Posterior cingulate gyrus (tissue), 11 donors: ENCODE results near the gene IL4I1.

ENCODE experiments used
- DNase-seq, 10 donors: peaks; one replicate each; pipeline versions ENCODE4 v3.0.0 to v3.0.0-alpha.2; 2020 to 2021; ENCODE audit warnings: mixed read lengths in 3 of 10
- intact Hi-C: fragments of 100-400 bp; cut with DNase I; formaldehyde crosslinking; loops from one replicate; pipeline ENCODE4 v1.15.1; 2023

IL4I1 gene

GRCh38 chr19:49870309-49870901, 26.3 kb downstream of the IL4I1 start:
- DNase-seq = peak in 1 of 10 donors; percentile 77
- intact Hi-C loops = loop anchor here (10.0 kb wide), 1 partner anchor 376 kb away; the partner anchor contains the start of gene RPS11

DNA sequence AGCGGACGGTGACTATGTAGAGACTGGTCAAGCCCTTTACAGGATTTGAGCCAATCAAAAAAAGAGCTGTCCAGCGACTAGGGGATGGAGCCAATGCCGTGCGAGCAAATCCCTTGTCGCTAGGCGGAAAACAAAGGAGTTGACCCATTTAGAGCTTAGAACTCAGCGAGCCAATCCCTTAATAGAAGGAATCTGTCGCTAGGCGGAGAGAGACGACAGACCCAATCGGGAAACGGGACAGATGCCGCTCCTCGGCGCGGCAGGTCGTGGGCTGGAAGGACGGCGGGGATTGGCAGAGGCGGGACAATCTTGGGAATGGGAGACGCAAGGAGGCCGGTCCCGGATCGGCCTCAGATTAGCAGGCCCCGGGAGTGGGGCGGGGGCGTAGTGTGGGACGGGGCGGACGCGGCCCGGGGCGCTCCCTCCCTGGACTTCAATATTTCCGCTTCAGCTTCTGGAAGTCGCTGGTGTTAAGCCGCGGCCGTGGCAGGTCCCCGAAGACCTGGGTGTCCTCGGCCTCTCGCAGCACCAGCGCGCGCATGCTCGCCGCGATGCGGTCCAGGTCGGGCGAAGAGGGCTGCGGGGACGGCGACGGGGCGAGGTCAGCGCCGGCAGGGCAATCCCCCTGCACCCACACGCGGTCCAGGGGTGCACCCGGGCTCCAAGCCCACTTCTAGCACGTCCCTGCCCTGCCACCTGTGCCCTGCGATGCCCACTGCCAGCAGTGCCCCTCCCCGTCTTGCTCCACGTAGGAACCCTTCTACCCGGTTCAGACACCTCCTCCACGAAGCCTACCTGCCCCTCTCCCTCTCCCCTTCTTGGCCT, 27.0 kb downstream of the IL4I1 start:
- intact Hi-C loops = loop anchor here (10.0 kb wide), 1 partner anchor 375 kb away; the partner anchor contains the start of gene RPS11
- DNase-seq = peak; percentile 95 to 100 (median 97)

DNA sequence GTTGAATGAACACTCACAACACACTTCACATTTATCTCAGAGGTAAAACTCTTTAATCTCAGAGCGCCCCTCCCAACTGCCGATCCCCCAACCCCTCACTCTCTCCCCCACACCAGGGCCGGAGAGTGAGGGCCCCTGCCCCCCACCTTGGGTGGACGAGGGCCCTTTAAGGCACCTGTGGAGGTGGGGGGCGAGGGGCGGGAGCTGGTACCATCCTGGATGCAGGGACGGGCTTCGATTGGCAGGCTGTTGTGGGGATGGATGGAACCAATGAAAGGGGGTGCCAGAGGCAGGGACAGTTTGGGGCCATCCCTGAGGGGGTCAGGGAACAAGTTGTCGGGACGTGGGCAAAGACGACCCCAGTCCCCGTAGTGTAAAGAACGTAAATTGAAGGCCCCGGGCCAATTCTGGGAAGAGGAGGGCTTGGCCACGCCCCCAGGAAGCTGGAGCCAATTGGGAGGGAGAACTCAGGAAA, 27.6 kb downstream of the IL4I1 start:
- DNase-seq = no peak
- intact Hi-C loops = no loop called here

DNA sequence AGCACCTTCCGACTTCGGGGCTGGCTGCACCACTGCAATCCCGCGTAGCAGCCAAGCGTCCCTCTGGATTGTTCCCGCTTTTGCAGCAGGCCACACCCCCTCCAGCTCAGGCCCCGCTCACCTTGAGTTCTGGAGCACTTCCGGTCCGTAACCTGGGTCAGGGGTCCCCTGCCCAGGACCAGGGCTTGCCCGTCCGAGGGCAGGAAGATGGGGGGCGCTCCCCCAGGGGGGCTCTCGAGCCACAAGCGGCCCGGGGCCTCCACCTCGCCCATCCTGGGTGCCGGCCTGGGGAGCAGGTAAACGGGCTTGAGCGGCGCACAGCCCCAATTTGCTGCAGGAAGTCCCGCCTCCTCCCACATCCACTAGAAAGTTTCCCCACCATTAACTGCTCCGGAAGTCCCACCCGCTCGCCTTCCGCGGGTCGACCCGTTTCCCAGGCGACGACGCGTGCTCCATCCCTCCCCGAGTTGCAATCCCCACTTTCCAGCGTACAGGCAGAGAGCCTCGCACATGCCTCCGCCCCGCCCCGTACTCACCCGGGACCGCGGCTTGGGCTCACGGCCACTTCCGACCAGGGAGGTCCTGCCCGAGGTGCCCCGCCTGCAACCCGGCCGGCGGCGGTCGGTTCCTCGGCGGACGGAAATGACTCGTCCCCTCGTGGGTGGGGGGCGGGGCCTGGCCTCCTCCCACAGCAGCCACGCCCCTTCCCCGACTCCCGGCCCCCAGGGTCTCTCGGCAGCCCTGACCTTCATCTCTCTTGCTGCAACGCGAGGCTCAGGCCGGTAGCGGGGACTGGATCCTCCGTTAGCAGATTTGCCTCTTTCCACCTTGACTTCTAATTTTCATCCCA, 29.5 kb downstream of the IL4I1 start, which contains the start of gene PNKP:
TSS of gene PNKP (minus strand) at position 644 of the 850 bp plus-strand sequence. CDS start at position 272, 372 bp downstream.
- intact Hi-C loops = no loop called here
- peak; percentile 81 to 98 (median 92) for DNase-seq

GRCh38 chr19:49864890-49865289, 31.8 kb downstream of the IL4I1 start:
- DNase-seq = no peak
- intact Hi-C loops = no loop called here

DNA sequence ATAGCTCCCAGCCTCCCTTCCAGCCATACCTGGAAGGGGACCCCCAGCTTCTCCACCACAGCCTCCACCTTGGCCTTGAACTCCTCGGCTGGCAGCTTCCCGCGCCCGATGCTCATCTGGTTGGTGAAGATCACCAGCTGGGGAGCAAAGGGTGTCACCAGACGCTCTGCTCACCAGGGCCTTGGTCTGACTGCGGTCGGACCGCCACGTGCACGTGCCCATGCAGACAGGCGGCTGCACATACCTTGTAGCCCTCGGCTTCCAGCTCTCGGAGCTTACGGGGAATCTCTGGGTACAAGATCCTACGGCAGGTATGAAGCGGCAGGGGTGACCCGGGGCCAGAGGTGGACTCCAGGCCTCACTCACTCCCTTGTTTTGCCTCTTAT, 32.8 kb downstream of the IL4I1 start:
- no peak for DNase-seq

GRCh38 chr19:49863254-49863934, 33.3 kb downstream of the IL4I1 start:
- intact Hi-C loops = no loop called here

More for the DNA sequence above, 32.8 kb downstream of the IL4I1 start:
- intact Hi-C loops = no loop called here

DNA sequence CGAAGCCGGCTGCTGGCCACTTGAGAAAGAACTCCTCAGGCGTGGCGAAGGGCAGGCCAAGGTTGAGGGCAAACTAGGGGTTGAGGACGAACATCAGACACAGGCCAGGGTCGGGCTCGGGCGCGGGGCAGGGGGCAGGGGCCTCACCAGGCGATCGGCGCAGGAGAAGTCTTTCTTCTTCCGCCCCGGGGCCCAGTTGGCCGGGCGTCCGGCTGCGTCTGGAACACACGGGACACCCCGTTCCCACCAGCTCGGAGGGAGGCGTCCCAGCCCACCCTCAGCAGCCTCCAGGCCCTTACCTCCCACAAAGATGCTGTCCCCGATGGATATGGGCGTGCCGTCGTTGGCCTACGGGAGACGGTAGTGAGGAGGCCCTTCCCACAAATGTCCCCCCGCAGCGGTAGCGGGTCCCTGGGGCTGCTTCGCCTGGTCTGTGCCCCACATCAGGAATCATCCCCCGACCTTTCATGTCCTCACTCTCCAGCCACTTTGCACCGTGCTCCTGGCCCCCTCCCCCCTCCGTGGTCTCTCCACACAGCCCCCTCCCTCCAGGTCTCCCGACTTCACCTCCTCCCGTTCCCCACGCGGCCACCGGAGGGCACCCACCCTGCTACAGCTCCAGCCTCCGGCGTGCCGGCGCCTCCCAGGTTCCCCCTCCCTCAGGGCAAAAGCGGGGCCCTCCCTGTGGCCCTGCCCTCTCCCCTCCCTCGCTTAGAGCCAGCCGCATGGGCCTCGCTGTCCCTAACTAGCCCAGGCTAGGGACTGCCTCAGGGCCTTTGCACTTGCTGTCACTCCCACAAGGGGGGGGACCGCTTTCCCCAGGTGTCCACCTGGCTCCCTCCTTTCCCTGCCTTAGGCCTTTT, 34.1 kb downstream of the IL4I1 start:
- DNase-seq = no peak
- intact Hi-C loops = no loop called here

More at GRCh38 chr19:49863254-49863934, 33.3 kb downstream of the IL4I1 start:
- DNase-seq = no peak

DNA sequence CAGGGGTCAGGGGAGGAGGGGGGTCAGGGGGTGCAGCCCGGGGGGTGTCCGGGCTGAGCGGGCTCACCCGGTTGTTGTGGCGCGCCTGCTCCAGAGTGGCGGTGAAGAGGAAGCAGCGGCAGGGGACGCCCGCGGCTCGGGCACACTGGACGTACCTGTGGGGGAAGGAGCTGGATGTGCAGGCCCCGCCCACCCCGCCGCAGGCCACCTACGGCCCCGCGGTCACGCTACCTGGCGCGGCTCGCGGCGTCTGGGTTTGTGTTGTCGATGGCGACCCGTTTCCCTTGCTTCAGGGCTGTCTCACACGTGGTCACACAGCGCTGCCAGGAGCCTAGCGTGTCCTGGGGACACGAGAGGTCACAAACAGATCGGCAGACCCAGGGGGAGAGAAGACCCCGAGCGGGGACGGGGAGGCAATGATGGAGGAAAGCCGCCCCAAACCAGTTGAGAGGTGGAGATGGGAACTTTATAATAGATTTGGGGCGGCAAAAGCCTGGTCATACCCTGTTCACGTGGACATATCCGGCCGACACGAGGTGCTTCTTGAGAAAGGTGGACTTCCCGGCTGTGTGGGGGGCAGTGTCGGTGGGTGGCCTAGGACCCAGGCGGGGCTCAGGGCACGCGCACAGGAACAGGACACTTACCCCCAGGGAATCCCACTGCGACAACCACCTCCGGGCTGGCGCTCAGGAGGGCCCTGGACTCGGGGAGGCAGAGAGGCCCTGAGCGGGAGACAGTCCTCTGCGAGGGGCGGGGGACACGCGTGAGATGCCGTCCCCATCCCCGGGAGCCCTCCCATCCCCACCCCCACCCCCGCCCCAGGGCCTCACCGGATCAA, 34.9 kb downstream of the IL4I1 start:
- DNase-seq = no peak
- intact Hi-C loops = no loop called here

GRCh38 chr19:49861107-49861506, 35.6 kb downstream of the IL4I1 start:
- DNase-seq = peak in 1 of 10 donors; percentile 89
- intact Hi-C loops = no loop called here

GRCh38 chr19:49860336-49861102, 36.2 kb downstream of the IL4I1 start:
- no peak for DNase-seq
- intact Hi-C loops = no loop called here

DNA sequence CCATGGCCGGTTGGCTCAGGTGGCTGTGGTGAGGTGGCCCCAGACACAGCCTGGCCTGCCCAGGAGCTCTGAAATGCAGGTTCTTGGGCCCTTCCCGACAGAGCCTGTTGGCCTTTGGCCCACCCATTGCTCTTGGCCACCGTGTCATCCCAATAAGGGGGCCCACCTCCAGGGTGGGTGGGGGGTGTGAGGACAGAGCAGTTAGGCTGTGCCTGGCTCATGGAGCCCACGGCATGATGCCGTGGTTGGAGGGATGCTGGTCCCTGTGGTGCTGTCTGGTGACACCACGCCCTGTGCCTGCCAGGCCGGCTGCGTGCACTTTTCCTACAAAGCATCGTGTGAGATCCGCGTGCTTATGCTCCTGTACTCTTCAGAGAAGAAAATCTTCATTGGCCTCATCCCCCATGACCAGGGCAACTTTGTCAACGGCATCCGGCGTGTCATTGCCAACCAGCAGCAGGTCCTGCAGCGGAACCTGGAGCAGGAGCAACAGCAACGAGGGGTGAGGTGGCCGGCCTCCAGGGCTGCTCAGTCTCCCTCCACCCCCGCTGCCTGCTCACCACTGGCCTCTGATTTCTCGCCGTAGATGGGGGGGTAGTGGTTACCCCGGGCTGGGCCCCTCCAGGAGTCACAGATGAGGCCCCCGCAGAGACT, 36.9 kb downstream of the IL4I1 start:
- intact Hi-C loops = no loop called here
- DNase-seq = no peak

DNA sequence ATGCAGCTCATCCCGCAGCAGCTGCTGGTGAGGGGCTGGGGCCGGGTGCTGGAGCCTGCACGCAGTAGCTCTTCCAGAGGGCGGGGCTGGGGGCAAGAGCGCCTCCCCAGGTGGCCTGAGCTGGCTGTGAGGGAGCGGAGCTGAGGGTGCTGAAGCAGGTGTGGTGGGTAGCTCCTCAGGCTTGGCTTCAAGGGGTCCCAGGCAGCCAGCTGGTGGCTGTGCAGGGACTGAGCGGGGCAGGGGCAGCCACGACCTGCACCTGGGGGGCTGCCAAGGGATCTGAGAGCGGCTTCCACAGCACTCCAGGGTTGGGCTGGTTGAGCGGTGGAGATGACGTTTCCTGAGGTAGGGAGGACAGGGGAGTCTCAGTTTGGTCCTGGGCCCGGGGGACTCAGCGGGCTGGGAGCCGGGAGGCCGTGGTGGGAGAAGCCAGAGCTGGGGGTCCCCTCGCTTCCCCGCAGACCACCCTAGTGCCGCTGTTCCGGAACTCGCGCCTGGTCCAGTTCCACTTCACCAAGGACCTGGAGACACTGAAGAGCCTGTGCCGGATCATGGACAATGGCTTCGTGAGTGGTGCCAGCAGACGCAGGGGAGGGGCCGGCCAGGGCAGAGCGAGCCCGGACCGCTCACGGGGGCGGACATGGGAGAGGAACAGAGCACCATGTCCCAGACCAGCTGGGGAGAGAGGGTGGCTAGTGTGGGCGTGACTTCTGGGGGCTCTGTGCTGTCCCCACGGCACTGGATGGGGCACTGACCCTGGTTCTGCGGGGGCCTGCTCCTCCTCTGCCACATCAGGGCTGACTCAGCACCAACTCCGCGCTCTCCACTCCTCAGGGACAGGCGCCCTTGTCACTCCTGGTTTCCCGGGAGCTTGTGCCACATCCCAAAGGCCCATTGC, 38.4 kb downstream of the IL4I1 start:
- intact Hi-C loops = no loop called here

GRCh38 chr19:49857838-49858087, 38.9 kb downstream of the IL4I1 start:
- intact Hi-C loops = no loop called here
- peak in 1 of 10 donors; percentile 63 for DNase-seq

More for the DNA sequence above, 38.4 kb downstream of the IL4I1 start:
- peak in 5 of 10 donors; percentile 38 to 93 (median 69) for DNase-seq

DNA sequence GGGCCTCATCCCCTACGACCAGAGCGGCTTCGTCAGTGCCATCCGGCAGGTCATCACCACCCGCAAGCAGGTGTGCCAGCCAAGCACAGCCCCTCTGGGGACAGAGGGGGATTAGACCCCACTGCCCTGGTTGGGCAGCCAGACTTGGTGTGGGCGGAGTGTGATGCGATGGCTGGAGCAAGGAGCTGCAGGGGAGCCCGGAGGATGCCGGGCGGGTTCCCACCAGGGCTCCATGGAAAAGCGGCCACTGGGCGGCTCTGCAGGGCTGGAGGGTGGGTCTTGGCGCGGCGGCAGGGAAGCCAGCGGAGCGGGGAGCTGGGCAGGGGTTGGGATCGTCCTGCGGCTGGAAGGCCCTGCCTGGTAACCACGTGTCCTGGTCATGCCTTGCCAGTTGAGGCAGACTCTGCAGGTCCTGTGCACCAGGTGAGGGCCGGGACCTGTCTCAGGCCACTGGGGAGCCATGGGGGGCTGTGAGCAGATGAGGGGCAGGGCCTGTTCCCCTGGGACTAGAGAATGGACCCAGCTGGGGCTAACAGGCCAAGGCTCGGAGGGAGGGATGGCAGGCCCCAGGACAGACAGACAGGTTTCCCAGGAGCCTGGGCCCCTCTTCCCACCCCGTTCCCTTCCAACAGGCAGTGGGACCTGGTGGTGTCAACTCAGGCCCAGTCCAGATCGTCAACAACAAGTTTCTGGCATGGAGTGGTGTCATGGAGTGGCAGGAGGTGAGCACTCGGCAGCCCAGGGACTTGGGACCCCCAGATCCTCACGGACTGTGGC, 39.4 kb downstream of the IL4I1 start:
- peak in 2 of 10 donors; percentile 25 to 54 for DNase-seq
- intact Hi-C loops = no loop called here
